SK-MEL-5 (cell line): ENCODE results near the gene TMEM61. TPM values are rescaled to one million over a fixed set of nuclear protein-coding genes. Genes with fewer than 3 reads are reported as not detected.

Experiments
- DNase-seq: peaks from one replicate; pipeline ENCODE4 v3.0.0-alpha.2; 2016; ENCODE audit warnings: low read depth, low spot score
- in situ Hi-C: cut with HindIII; loops from 2 replicates; pipeline ENCODE4 v1.10.0; 2016; ENCODE audit warnings: low sequenced_read_pairs, high pct_unique_total_duplicates, low pct_unique_long_range_greater_than_20kb
- total RNA-seq: library from RNA; depleted of rRNA; stranded (reverse); fragments of >200 nt; shearing (Covaris generic); gene quantifications from 2 replicates; pipeline ENCODE4 v1.2.3, GENCODE V29; 2014; rRNA removed

Gene TMEM61
- total RNA-seq, 1 experiment from 2014 or later: not detected

DNA sequence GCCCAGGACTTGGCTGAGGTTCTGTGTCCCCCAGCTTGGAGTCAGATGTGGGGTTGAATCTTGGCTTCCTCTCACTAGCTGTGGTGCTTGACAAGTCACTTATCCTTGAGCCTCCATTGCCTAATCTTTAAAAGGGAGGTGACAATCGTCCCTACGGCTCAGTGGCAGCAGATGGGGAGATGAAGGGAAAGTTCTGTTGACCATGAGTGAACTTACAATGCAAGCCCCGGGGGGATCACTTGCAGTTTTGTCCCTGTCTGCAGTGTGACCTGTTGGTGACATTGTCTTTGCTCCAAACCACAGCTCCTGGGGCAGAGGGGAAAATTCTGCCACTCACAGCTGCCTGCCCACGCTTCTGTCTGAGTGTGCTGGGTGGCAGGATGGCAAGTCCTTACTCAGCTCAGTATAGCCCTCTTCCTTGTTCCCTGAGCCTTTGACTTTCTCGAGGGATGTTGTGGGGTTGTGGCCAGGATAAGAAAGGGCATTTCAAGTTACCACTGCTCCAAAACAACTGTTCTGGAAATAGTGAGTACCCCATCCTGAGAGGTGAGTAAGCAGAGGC lies 60.6 kb downstream of the TMEM61 start:
- no peak for DNase-seq
- in situ Hi-C loops: no loop called here

DNA sequence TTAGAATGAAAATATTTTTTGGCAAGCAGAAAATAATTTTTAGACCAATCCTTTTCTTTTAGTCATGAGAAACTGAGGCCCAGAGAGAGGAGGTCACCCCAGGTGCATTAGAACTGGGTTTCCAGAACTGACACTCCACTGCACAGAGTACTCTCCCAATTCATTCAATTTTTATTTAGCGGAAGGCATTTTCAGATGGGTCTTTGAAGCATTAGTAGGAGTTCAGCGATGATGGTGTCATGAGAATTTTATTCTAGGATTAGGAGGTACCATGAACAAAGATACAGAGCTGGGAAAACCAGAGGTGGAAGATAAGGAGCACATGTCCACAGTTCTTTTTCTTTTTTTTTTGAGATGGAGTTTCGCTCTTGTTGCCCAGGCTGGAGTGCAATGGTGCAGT lies 61.2 kb downstream of the TMEM61 start:
- DNase-seq: no peak
- in situ Hi-C loops: no loop called here

Other genes starting within 250 kb of the TMEM61 start
- 7.1 and 7.3 TPM in 2 replicates for gene PARS2, start 216.1 kb upstream of the TMEM61 start, total RNA-seq
- not detected in 2 replicates for gene TTC22, start 179.3 kb upstream of the TMEM61 start, total RNA-seq
- 44.1 and 44.9 TPM in 2 replicates for gene DHCR24, start 93.4 kb upstream of the TMEM61 start, total RNA-seq
- not detected in 2 replicates for gene BSND, start 18.3 kb downstream of the TMEM61 start, total RNA-seq
- 0.11 and 0.26 TPM in 2 replicates for gene PCSK9, start 58.9 kb downstream of the TMEM61 start, total RNA-seq
- 16.7 and 18.0 TPM in 2 replicates for gene USP24, start 234.7 kb downstream of the TMEM61 start, total RNA-seq